Upper lobe of right lung (tissue), 1 donor: Measurements from ENCODE around the gene FUOM. TPM values are rescaled to one million over a fixed set of nuclear protein-coding genes. Genes with fewer than 3 reads are reported as not detected.
A peak's percentile ranks its signal among the peaks of the same experiment; 100 is the strongest.

Experiments used
- ATAC-seq: fragments of 200-7000 bp; cut with Tn5 transposase; one replicate; pipeline ENCODE4 v1.9.1; 2020; ENCODE audit warnings: mild to moderate bottlenecking, moderate library complexity
- DNase-seq: peaks from one replicate; pipeline ENCODE4 v3.0.0-alpha.2; 2020
- H3K27ac ChIP-seq: fragments of 200-600 bp; one replicate; pipeline ENCODE4 v1.8.0; 2022
- H3K27me3 ChIP-seq: fragments of 200-600 bp; one replicate; pipeline ENCODE4 v1.8.0; 2022; ENCODE audit warnings: mild to moderate bottlenecking
- H3K36me3 ChIP-seq: fragments of 200-600 bp; one replicate; pipeline ENCODE4 v1.8.0; 2022
- H3K4me1 ChIP-seq: fragments of 200-600 bp; one replicate; pipeline ENCODE4 v1.8.0; 2022
- H3K4me3 ChIP-seq: fragments of 200-600 bp; one replicate; pipeline ENCODE4 v1.8.0; 2022; ENCODE audit warnings: mild to moderate bottlenecking
- H3K9me3 ChIP-seq: fragments of 200-600 bp; one replicate; pipeline ENCODE4 v1.8.0; 2022
- CTCF ChIP-seq: fragments of 200-600 bp; IDR thresholded peaks from one replicate; pipeline ENCODE4 v1.8.0; 2022; ENCODE audit warnings: antibody characterized with exemption
- intact Hi-C: fragments of 100-400 bp; cut with DNase I; formaldehyde crosslinking; loops from one replicate; pipeline ENCODE4 v1.11.0; 2022
- long read RNA-seq: library from polyadenylated mRNA; unstranded; transcript quantifications from one replicate; pipeline ENCODE4 v2.0.0, GENCODE V29; 2021
- total RNA-seq: library from RNA; stranded (reverse); fragmentation: NEBNext Ultra II Directional; extraction: Animal tissue kit (Norgen Biotek cat#: 25700); gene quantifications from one replicate; pipeline ENCODE4 v1.2.1, GENCODE V29; 2021
- donor health status: DM: no; HTN: yes; CAD: no; lungs with severe emphysema.

FUOM gene
- 21.2 TPM for total RNA-seq
- long read RNA-seq, partial matches to known transcripts, result 6 of 14 reads
- long read RNA-seq, other reads (novel, unspliced or antisense), result 3 of 14 reads

GRCh38 chr10:133357285-133358161 is at the start of gene FUOM:
Gene FUOM, minus strand, starts transcription at chr10:133358019. Its CDS starts 12 bp downstream, at chr10:133358007.
- intact Hi-C loops, result no loop called here
- peak; percentile 87 for ATAC-seq
- Histone ChIP-seq H3K9me3 (no peaks in the 10 kb centered on the region), H3K36me3 (peaks cover 6% of the 10 kb centered on the region), H3K27ac (peak within 1 kb of the TSS; percentile 75), H3K27me3 (no peaks in the 10 kb centered on the region), H3K4me1 (peaks cover 11% of the 10 kb centered on the region), H3K4me3 (peak within 1 kb of the TSS; percentile 68)
- peak; percentile 89 for DNase-seq
- no peak for TF ChIP-seq CTCF

- Histone ChIP-seq H3K27ac (no peak overlapping the region), H3K4me3 (no peak overlapping the region), H3K36me3 (peaks cover 77% of the 10 kb centered on the region), H3K4me1 (no peaks in the 10 kb centered on the region), H3K9me3 (peaks cover 2% of the 10 kb centered on the region), H3K27me3 (no peaks in the 10 kb centered on the region)
- ATAC-seq (no peak), DNase-seq (no peak)
- intact Hi-C loops, result no loop called here
- no peak for TF ChIP-seq CTCF
Measured at GRCh38 chr10:133405844-133406527, 48.2 kb upstream of the FUOM start.

- no peak for ATAC-seq
Measured at GRCh38 chr10:133405272-133405671, 47.5 kb upstream of the FUOM start.

GRCh38 chr10:133403784-133404183 is 46.0 kb upstream of the FUOM start:
- no peak overlapping the region for H3K27ac ChIP-seq
- no peak for DNase-seq
- no peaks in the 10 kb centered on the region for H3K4me1 ChIP-seq
- intact Hi-C loops, result no loop called here
- H3K27me3 ChIP-seq, result no peaks in the 10 kb centered on the region
- peaks cover 89% of the 10 kb centered on the region for H3K36me3 ChIP-seq
- ATAC-seq, result no peak
- H3K4me3 ChIP-seq, result no peak overlapping the region
- H3K9me3 ChIP-seq, result no peaks in the 10 kb centered on the region
- TF ChIP-seq CTCF, result no peak

More at GRCh38 chr10:133405272-133405671, 47.5 kb upstream of the FUOM start:
- no peak overlapping the region for H3K4me3 ChIP-seq
- H3K4me1 ChIP-seq, result no peaks in the 10 kb centered on the region
- no peak overlapping the region for H3K27ac ChIP-seq
- H3K36me3 ChIP-seq, result peaks cover 80% of the 10 kb centered on the region
- no peak for TF ChIP-seq CTCF
- intact Hi-C loops, result no loop called here
- no peaks in the 10 kb centered on the region for H3K9me3 ChIP-seq
- no peaks in the 10 kb centered on the region for H3K27me3 ChIP-seq
- no peak for DNase-seq

GRCh38 chr10:133403359-133403758 is 45.5 kb upstream of the FUOM start:
- H3K27ac ChIP-seq, result no peak overlapping the region
- H3K4me3 ChIP-seq, result no peak overlapping the region
- DNase-seq (peak; percentile 51), ATAC-seq (no peak)
- H3K9me3 ChIP-seq, result no peaks in the 10 kb centered on the region
- no peak for TF ChIP-seq CTCF
- H3K4me1 ChIP-seq, result no peaks in the 10 kb centered on the region
- intact Hi-C loops, result no loop called here
- peaks cover 90% of the 10 kb centered on the region for H3K36me3 ChIP-seq
- no peaks in the 10 kb centered on the region for H3K27me3 ChIP-seq
